GM23338 (cell line): ENCODE data around the gene ARHGAP9. TPM values are rescaled to one million over a fixed set of nuclear protein-coding genes. Genes with fewer than 3 reads are reported as not detected.

ENCODE experiments used
- ATAC-seq: fragments of 200-7000 bp; cut with Tn5 transposase; 3 replicates; pipeline ENCODE4 v1.9.1; 2020
- DNase-seq: peaks from one replicate; pipeline ENCODE4 v3.0.0-alpha.2; 2015; ENCODE audit warnings: low spot score
- H2AFZ ChIP-seq: fragments of 200-600 bp; sonication (generic); 2 replicates; pipeline ENCODE4 v1.8.0; 2016; ENCODE audit warnings: antibody characterized with exemption, mild to moderate bottlenecking, moderate library complexity
- H3F3A ChIP-seq: fragments of 200-600 bp; sonication (generic); replicated peaks from 2 replicates; pipeline ENCODE4 v1.8.0; 2017; ENCODE audit warnings: antibody characterized with exemption, mixed run types, low read depth
- H3K27ac ChIP-seq: fragments of 200-600 bp; sonication (generic); 2 replicates; pipeline ENCODE4 v1.6.1; 2016; ENCODE audit warnings: low read depth
- H3K27me3 ChIP-seq: fragments of 200-600 bp; sonication (generic); 2 replicates; pipeline ENCODE4 v1.8.0; 2016; ENCODE audit warnings: mild to moderate bottlenecking, mixed run types, moderate library complexity; ENCODE audit not compliant: insufficient read depth
- H3K36me3 ChIP-seq: fragments of 200-600 bp; sonication (generic); 2 replicates; pipeline ENCODE4 v1.8.0; 2016; ENCODE audit warnings: mild to moderate bottlenecking; ENCODE audit not compliant: insufficient read depth
- H3K4me1 ChIP-seq: fragments of 200-600 bp; sonication (generic); 2 replicates; pipeline ENCODE4 v1.8.0; 2016; ENCODE audit warnings: mild to moderate bottlenecking, moderate library complexity; ENCODE audit not compliant: insufficient read depth
- H3K4me2 ChIP-seq: fragments of 200-600 bp; sonication (generic); 2 replicates; pipeline ENCODE4 v1.7.1; 2017; ENCODE audit warnings: mixed run types
- H3K4me3 ChIP-seq: fragments of 200-600 bp; sonication (generic); 2 replicates; pipeline ENCODE4 v1.6.1; 2016; ENCODE audit warnings: mixed run types
- H3K79me2 ChIP-seq: fragments of 200-600 bp; sonication (generic); replicated peaks from 2 replicates; pipeline ENCODE4 v1.8.0; 2017; ENCODE audit warnings: mild to moderate bottlenecking; ENCODE audit not compliant: insufficient read depth
- H3K9me2 ChIP-seq: fragments of 200-600 bp; sonication (generic); 2 replicates; pipeline ENCODE4 v1.8.0; 2017; ENCODE audit not compliant: insufficient read depth
- H4K20me1 ChIP-seq: fragments of 200-600 bp; sonication (generic); replicated peaks from 2 replicates; pipeline ENCODE4 v1.8.0; 2017; ENCODE audit warnings: mild to moderate bottlenecking; ENCODE audit not compliant: insufficient read depth
- H3K27ac Mint-ChIP-seq: 2 replicates; pipeline ENCODE4 v1.8.0; 2020; ENCODE audit warnings: inconsistent platforms, mild to moderate bottlenecking, moderate library complexity, mixed read lengths
- H3K27me3 Mint-ChIP-seq: 3 replicates; pipeline ENCODE4 v1.8.0; 2022; ENCODE audit warnings: low read depth, mild to moderate bottlenecking, moderate library complexity, mixed read lengths, inconsistent platforms; ENCODE audit not compliant: insufficient read depth, poor library complexity
- H3K36me3 Mint-ChIP-seq: 3 replicates; pipeline ENCODE4 v1.8.0; 2021; ENCODE audit warnings: low read depth, mild to moderate bottlenecking, inconsistent platforms, moderate library complexity, mixed read lengths
- H3K4me1 Mint-ChIP-seq: 3 replicates; pipeline ENCODE4 v1.8.0; 2020; ENCODE audit warnings: mild to moderate bottlenecking, inconsistent platforms, mixed read lengths
- H3K4me3 Mint-ChIP-seq: 3 replicates; pipeline ENCODE4 v1.8.0; 2021; ENCODE audit warnings: moderate library complexity, mild to moderate bottlenecking, inconsistent platforms, mixed read lengths
- H3K9me3 Mint-ChIP-seq: 3 replicates; pipeline ENCODE4 v1.8.0; 2020; ENCODE audit warnings: moderate library complexity, mild to moderate bottlenecking, inconsistent platforms, mixed read lengths
- CREB1 ChIP-seq: fragments of 250-450 bp; sonication (Bioruptor Pico); IDR thresholded peaks from 2 replicates; pipeline ENCODE4 v1.5.0; 2020; ENCODE audit warnings: low read depth, mild to moderate bottlenecking, moderate library complexity
- EZH2 ChIP-seq: fragments of 200-600 bp; sonication (generic); IDR thresholded peaks from one replicate; pipeline ENCODE4 v1.8.0; 2017; ENCODE audit warnings: antibody characterized with exemption, mild to moderate bottlenecking, low read depth; ENCODE audit not compliant: unreplicated experiment
- EZH2phosphoT487 ChIP-seq: fragments of 200-600 bp; sonication (generic); IDR thresholded peaks from one replicate; pipeline ENCODE4 v1.8.1; 2018; ENCODE audit warnings: antibody characterized with exemption; ENCODE audit not compliant: unreplicated experiment
- JUNB ChIP-seq: IDR thresholded peaks from one replicate; pipeline ENCODE4 v1.6.1; 2016; ENCODE audit warnings: antibody characterized with exemption; ENCODE audit not compliant: unreplicated experiment
- POLR2AphosphoS5 ChIP-seq: IDR thresholded peaks from 2 replicates; pipeline ENCODE4 v1.6.1; 2016; ENCODE audit warnings: antibody characterized with exemption, low read depth
- STAT1 ChIP-seq: IDR thresholded peaks from one replicate; pipeline ENCODE4 v1.6.1; 2016; ENCODE audit warnings: antibody characterized with exemption; ENCODE audit not compliant: unreplicated experiment
- ZNF114 ChIP-seq: fragments of 250-450 bp; sonication (Bioruptor Pico); IDR thresholded peaks from 2 replicates; pipeline ENCODE4 v1.5.0; 2020; ENCODE audit warnings: mild to moderate bottlenecking, moderate library complexity
- ZNF331 ChIP-seq: fragments of 250-450 bp; sonication (Bioruptor Pico); IDR thresholded peaks from 2 replicates; pipeline ENCODE4 v1.5.0; 2020; ENCODE audit warnings: low read depth, mild to moderate bottlenecking, moderate library complexity
- polyA plus RNA-seq: library from polyadenylated mRNA; unstranded; fragments of >200 nt; fragmentation: Nextera tagmentation; extraction: Ambion mirVana; gene quantifications from 2 replicates; pipeline ENCODE4 v1.2.1, GENCODE V29; 2016
- total RNA-seq: library from RNA; depleted of rRNA; stranded (reverse); fragments of >200 nt; shearing (Covaris generic); gene quantifications from 2 replicates; pipeline ENCODE4 v1.2.3, GENCODE V29; 2014
- TF ChIP-seq, protein P1 (sequence below): IDR thresholded peaks from one replicate; pipeline ENCODE4 v1.6.1; 2018; ENCODE audit warnings: antibody characterized with exemption; ENCODE audit not compliant: unreplicated experiment
- TF ChIP-seq, protein P2 (sequence below), 2 experiments: fragments of 200-600 bp in 1 of 2; sonication (generic) in 1 of 2; conservative IDR thresholded peaks; 2 replicates each; pipeline versions ENCODE4 v1.5.1 to v1.6.1; 2016 to 2017; ENCODE audit warnings: antibody characterized with exemption in 2 of 2, low read depth in 2 of 2, mild to moderate bottlenecking in 2 of 2, moderate library complexity in 1 of 2
- TF ChIP-seq, protein P3 (sequence below): IDR thresholded peaks from 2 replicates; pipeline ENCODE4 v1.6.1; 2016; ENCODE audit warnings: antibody characterized with exemption
- TF ChIP-seq, protein P4 (sequence below): fragments of 250-450 bp; sonication (Bioruptor Pico); IDR thresholded peaks from 2 replicates; pipeline ENCODE4 v1.5.0; 2020; ENCODE audit warnings: mild to moderate bottlenecking, moderate library complexity

Gene ARHGAP9
- total and polyA plus RNA-seq, 2 experiments from 2014 or later, result 4.5 to 7.1 TPM

- peak overlapping the region; percentile 94; the same call in 1 of the 2 replicates for H3K27ac Mint-ChIP-seq
- Histone ChIP-seq H3K4me1 (peaks cover 13% of the 10 kb centered on the region), H2AFZ (no peak overlapping the region), H3K9me2 (no peaks in the 10 kb centered on the region), H3F3A (peaks cover 22% of the 10 kb centered on the region), H3K4me2 (peak overlapping the region; percentile 100; the same call in 1 of the 2 replicates), H3K79me2 (peaks cover 9% of the 10 kb centered on the region), H3K36me3 (no peaks in the 10 kb centered on the region), H3K27me3 (no peaks in the 10 kb centered on the region), H3K4me3 (peak overlapping the region; percentile 97; the same call in 1 of the 2 replicates), H3K27ac (no peak overlapping the region), H4K20me1 (no peaks in the 10 kb centered on the region; the same call in 1 of the 2 replicates)
- ATAC-seq (no peak), DNase-seq (no peak)
- no peaks in the 10 kb centered on the region; the same call in 2 of the 3 replicates for H3K9me3 Mint-ChIP-seq
- peaks cover 18% of the 10 kb centered on the region; the same call in 2 of the 3 replicates for H3K36me3 Mint-ChIP-seq
- TF ChIP-seq, protein P1, sequence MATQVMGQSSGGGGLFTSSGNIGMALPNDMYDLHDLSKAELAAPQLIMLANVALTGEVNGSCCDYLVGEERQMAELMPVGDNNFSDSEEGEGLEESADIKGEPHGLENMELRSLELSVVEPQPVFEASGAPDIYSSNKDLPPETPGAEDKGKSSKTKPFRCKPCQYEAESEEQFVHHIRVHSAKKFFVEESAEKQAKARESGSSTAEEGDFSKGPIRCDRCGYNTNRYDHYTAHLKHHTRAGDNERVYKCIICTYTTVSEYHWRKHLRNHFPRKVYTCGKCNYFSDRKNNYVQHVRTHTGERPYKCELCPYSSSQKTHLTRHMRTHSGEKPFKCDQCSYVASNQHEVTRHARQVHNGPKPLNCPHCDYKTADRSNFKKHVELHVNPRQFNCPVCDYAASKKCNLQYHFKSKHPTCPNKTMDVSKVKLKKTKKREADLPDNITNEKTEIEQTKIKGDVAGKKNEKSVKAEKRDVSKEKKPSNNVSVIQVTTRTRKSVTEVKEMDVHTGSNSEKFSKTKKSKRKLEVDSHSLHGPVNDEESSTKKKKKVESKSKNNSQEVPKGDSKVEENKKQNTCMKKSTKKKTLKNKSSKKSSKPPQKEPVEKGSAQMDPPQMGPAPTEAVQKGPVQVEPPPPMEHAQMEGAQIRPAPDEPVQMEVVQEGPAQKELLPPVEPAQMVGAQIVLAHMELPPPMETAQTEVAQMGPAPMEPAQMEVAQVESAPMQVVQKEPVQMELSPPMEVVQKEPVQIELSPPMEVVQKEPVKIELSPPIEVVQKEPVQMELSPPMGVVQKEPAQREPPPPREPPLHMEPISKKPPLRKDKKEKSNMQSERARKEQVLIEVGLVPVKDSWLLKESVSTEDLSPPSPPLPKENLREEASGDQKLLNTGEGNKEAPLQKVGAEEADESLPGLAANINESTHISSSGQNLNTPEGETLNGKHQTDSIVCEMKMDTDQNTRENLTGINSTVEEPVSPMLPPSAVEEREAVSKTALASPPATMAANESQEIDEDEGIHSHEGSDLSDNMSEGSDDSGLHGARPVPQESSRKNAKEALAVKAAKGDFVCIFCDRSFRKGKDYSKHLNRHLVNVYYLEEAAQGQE, result no peak
- TF ChIP-seq ZNF114 (no peak), ZNF331 (no peak), EZH2 (no peak), EZH2phosphoT487 (no peak), STAT1 (no peak), CREB1 (CRISPR knock-in tag) (no peak), POLR2AphosphoS5 (no peak), JUNB (no peak)
- TF ChIP-seq, protein P2, sequence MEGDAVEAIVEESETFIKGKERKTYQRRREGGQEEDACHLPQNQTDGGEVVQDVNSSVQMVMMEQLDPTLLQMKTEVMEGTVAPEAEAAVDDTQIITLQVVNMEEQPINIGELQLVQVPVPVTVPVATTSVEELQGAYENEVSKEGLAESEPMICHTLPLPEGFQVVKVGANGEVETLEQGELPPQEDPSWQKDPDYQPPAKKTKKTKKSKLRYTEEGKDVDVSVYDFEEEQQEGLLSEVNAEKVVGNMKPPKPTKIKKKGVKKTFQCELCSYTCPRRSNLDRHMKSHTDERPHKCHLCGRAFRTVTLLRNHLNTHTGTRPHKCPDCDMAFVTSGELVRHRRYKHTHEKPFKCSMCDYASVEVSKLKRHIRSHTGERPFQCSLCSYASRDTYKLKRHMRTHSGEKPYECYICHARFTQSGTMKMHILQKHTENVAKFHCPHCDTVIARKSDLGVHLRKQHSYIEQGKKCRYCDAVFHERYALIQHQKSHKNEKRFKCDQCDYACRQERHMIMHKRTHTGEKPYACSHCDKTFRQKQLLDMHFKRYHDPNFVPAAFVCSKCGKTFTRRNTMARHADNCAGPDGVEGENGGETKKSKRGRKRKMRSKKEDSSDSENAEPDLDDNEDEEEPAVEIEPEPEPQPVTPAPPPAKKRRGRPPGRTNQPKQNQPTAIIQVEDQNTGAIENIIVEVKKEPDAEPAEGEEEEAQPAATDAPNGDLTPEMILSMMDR (conservative IDR thresholded peaks at IDR 0.05; ENCODE audit: low read depth in 2 of 2), result no peak
- TF ChIP-seq, protein P3, sequence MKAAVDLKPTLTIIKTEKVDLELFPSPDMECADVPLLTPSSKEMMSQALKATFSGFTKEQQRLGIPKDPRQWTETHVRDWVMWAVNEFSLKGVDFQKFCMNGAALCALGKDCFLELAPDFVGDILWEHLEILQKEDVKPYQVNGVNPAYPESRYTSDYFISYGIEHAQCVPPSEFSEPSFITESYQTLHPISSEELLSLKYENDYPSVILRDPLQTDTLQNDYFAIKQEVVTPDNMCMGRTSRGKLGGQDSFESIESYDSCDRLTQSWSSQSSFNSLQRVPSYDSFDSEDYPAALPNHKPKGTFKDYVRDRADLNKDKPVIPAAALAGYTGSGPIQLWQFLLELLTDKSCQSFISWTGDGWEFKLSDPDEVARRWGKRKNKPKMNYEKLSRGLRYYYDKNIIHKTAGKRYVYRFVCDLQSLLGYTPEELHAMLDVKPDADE, result no peak
- TF ChIP-seq, protein P4, sequence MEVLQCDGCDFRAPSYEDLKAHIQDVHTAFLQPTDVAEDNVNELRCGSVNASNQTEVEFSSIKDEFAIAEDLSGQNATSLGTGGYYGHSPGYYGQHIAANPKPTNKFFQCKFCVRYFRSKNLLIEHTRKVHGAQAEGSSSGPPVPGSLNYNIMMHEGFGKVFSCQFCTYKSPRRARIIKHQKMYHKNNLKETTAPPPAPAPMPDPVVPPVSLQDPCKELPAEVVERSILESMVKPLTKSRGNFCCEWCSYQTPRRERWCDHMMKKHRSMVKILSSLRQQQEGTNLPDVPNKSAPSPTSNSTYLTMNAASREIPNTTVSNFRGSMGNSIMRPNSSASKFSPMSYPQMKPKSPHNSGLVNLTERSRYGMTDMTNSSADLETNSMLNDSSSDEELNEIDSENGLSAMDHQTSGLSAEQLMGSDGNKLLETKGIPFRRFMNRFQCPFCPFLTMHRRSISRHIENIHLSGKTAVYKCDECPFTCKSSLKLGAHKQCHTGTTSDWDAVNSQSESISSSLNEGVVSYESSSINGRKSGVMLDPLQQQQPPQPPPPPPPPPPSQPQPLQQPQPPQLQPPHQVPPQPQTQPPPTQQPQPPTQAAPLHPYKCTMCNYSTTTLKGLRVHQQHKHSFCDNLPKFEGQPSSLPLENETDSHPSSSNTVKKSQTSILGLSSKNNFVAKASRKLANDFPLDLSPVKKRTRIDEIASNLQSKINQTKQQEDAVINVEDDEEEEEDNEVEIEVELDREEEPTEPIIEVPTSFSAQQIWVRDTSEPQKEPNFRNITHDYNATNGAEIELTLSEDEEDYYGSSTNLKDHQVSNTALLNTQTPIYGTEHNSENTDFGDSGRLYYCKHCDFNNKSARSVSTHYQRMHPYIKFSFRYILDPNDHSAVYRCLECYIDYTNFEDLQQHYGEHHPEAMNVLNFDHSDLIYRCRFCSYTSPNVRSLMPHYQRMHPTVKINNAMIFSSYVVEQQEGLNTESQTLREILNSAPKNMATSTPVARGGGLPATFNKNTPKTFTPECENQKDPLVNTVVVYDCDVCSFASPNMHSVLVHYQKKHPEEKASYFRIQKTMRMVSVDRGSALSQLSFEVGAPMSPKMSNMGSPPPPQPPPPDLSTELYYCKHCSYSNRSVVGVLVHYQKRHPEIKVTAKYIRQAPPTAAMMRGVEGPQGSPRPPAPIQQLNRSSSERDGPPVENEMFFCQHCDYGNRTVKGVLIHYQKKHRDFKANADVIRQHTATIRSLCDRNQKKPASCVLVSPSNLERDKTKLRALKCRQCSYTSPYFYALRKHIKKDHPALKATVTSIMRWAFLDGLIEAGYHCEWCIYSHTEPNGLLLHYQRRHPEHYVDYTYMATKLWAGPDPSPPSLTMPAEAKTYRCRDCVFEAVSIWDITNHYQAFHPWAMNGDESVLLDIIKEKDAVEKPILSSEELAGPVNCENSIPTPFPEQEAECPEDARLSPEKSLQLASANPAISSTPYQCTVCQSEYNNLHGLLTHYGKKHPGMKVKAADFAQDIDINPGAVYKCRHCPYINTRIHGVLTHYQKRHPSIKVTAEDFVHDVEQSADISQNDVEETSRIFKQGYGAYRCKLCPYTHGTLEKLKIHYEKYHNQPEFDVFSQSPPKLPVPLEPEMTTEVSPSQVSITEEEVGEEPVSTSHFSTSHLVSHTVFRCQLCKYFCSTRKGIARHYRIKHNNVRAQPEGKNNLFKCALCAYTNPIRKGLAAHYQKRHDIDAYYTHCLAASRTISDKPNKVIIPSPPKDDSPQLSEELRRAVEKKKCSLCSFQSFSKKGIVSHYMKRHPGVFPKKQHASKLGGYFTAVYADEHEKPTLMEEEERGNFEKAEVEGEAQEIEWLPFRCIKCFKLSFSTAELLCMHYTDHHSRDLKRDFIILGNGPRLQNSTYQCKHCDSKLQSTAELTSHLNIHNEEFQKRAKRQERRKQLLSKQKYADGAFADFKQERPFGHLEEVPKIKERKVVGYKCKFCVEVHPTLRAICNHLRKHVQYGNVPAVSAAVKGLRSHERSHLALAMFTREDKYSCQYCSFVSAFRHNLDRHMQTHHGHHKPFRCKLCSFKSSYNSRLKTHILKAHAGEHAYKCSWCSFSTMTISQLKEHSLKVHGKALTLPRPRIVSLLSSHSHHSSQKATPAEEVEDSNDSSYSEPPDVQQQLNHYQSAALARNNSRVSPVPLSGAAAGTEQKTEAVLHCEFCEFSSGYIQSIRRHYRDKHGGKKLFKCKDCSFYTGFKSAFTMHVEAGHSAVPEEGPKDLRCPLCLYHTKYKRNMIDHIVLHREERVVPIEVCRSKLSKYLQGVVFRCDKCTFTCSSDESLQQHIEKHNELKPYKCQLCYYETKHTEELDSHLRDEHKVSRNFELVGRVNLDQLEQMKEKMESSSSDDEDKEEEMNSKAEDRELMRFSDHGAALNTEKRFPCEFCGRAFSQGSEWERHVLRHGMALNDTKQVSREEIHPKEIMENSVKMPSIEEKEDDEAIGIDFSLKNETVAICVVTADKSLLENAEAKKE (CRISPR knock-in tag), result no peak
- H3K4me1 Mint-ChIP-seq, result peaks cover 23% of the 10 kb centered on the region
- peaks cover 34% of the 10 kb centered on the region for H3K27me3 Mint-ChIP-seq
- H3K4me3 Mint-ChIP-seq, result peak overlapping the region; percentile 82
These were observed 16.8 kb downstream of the ARHGAP9 start for GRCh38 chr12:57462912-57463253.
